DND-41 (cell line): ENCODE results near the gene CPA2.

Experiments used
- ATAC-seq: fragments of 200-7000 bp; cut with Tn5 transposase; 3 replicates; pipeline ENCODE4 v1.9.1; 2021; ENCODE audit warnings: low read depth; ENCODE audit not compliant: insufficient read depth
- DNase-seq: peaks from one replicate; pipeline ENCODE4 v3.0.0-alpha.2; 2020
- H2AFZ ChIP-seq: 2 replicates; pipeline ENCODE4 v1.6.0; 2012; ENCODE audit warnings: low read depth, low read length
- H3K27ac ChIP-seq: 2 replicates; pipeline ENCODE4 v1.5.1; 2012; ENCODE audit warnings: low read length, inconsistent platforms
- H3K27me3 ChIP-seq: fragments of 200-600 bp; sonication (generic); 2 replicates; pipeline ENCODE4 v1.6.0; 2012; ENCODE audit warnings: low read length, mild to moderate bottlenecking, inconsistent platforms; ENCODE audit not compliant: insufficient read depth, poor library complexity
- H3K36me3 ChIP-seq: 2 replicates; pipeline ENCODE4 v1.5.1; 2012; ENCODE audit warnings: low read length, inconsistent platforms; ENCODE audit not compliant: insufficient read depth
- H3K4me1 ChIP-seq: 2 replicates; pipeline ENCODE4 v1.5.1; 2012; ENCODE audit warnings: mild to moderate bottlenecking, low read length; ENCODE audit not compliant: insufficient read depth
- H3K4me2 ChIP-seq: 2 replicates; pipeline ENCODE4 v1.6.0; 2012; ENCODE audit warnings: mild to moderate bottlenecking, moderate library complexity, low read length, inconsistent platforms; ENCODE audit not compliant: insufficient read depth
- H3K4me3 ChIP-seq, 2 experiments: fragments of 200-600 bp in 1 of 2; shearing (Covaris generic) in 1 of 2; 2 replicates each; pipeline ENCODE4 v1.5.1; 2012 to 2016; ENCODE audit warnings: inconsistent platforms in 2 of 2, low read length in 2 of 2, mild to moderate bottlenecking in 2 of 2, low read depth in 1 of 2, moderate library complexity in 1 of 2
- H3K79me2 ChIP-seq: 2 replicates; pipeline ENCODE4 v1.6.0; 2012; ENCODE audit warnings: low read length, inconsistent platforms; ENCODE audit not compliant: insufficient read depth
- H3K9ac ChIP-seq: 2 replicates; pipeline ENCODE4 v1.6.0; 2012; ENCODE audit warnings: low read depth, mild to moderate bottlenecking, inconsistent platforms, low read length, moderate library complexity
- H3K9me3 ChIP-seq: 2 replicates; pipeline ENCODE4 v1.5.1; 2012; ENCODE audit warnings: low read length, moderate library complexity, mild to moderate bottlenecking, inconsistent platforms; ENCODE audit not compliant: insufficient read depth, severe bottlenecking
- H4K20me1 ChIP-seq: 2 replicates; pipeline ENCODE4 v1.6.0; 2012; ENCODE audit warnings: low read length; ENCODE audit not compliant: insufficient read depth
- EZH2 ChIP-seq: IDR thresholded peaks from 3 replicates; pipeline ENCODE4 v1.6.1; 2012; ENCODE audit warnings: borderline replicate concordance, low read depth, mild to moderate bottlenecking, moderate library complexity, low read length, inconsistent platforms; ENCODE audit not compliant: severe bottlenecking
- TF ChIP-seq, protein P1 (sequence below): IDR thresholded peaks from 2 replicates; pipeline ENCODE4 v1.5.1; 2012; ENCODE audit warnings: borderline replicate concordance, low read length, moderate library complexity, mild to moderate bottlenecking; ENCODE audit not compliant: poor library complexity, severe bottlenecking; ENCODE audit errors: extremely low read depth

The CPA2 gene

DNA sequence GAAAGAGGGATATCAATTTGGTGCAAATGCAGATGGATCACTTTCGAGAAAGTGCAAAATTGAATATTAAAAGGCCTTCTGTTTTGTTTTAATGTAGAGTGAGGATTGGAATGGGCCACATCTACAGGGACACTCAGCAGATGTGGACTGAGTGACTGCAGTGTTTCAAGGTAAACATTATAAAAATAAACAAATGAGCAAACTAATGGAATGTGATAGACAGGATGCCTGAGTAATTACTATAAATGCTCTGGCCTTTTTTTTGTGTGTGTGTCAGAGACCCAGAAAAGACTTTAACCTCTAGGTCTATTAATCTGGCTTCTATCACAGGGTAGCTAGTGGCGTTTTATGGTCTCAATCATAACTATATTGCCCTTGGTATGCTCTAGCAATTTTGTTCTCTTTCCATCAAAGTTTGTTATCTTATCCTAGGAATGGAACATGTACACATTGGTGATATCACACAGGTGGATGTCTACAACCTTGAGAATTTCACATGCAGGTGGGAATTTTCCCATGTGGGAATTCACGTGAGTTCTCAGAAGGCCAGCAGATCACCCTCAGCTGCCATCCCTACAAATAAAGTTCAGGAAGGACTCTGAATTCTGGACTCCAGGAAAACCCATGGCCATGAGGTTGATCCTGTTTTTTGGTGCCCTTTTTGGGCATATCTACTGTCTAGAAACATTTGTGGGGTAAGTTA is at the start of gene CPA2:
TSS of gene CPA2 (plus strand) at position 606 of the 703 bp plus-strand sequence. CDS start at position 625, 19 bp downstream.
- ATAC-seq = no peak
- H3K36me3 ChIP-seq = no peaks in the 10 kb centered on the region

DNA sequence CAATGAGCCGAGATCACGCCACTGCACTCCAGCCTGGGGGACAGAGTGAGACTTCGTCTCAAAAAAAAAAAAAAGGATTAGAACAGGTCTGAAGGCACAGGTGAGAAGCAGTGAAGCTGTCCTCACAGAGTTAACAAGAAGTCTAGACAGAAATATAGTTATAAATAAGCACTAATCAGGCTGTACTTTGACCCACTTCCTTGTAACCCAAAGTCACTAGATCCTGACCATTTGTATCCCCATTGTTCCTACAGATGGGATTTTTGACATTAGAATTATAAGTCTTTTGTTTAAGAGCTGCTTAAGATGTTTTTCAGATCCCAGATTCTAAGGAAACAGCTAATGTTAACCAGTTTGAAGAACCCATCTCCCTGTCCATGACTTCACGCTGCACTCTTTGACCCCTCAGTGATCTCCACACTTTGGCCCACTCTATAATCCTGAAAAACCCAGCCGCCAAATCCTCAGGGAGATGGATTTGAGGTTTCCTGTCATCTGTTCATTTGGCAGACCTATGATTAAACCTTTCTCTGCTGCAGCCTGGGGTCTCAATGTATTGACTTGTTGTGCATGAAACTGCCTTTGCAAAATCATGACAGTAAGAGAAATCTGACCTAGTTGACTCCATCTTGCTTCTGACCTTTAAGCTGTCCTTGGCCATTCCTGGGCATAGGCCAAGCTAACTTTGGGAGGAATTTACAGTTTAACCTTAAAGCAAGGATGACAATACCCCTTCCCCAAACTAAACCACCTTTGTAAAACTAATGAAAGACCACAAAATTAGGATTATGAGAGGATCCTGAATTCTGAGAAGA is 47.6 kb upstream of the CPA2 start:
- no peak overlapping the region for H3K27ac ChIP-seq
- no peak overlapping the region for H3K4me3 ChIP-seq
- no peak for TF ChIP-seq EZH2
- TF ChIP-seq, protein P1, sequence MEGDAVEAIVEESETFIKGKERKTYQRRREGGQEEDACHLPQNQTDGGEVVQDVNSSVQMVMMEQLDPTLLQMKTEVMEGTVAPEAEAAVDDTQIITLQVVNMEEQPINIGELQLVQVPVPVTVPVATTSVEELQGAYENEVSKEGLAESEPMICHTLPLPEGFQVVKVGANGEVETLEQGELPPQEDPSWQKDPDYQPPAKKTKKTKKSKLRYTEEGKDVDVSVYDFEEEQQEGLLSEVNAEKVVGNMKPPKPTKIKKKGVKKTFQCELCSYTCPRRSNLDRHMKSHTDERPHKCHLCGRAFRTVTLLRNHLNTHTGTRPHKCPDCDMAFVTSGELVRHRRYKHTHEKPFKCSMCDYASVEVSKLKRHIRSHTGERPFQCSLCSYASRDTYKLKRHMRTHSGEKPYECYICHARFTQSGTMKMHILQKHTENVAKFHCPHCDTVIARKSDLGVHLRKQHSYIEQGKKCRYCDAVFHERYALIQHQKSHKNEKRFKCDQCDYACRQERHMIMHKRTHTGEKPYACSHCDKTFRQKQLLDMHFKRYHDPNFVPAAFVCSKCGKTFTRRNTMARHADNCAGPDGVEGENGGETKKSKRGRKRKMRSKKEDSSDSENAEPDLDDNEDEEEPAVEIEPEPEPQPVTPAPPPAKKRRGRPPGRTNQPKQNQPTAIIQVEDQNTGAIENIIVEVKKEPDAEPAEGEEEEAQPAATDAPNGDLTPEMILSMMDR = no peak
- no peaks in the 10 kb centered on the region for H3K4me1 ChIP-seq
- no peak overlapping the region for H2AFZ ChIP-seq
- H3K4me2 ChIP-seq = no peak overlapping the region
- H3K79me2 ChIP-seq = no peaks in the 10 kb centered on the region
- DNase-seq = no peak
- H3K27me3 ChIP-seq = no peaks in the 10 kb centered on the region
- no peak for ATAC-seq
- H3K9ac ChIP-seq = no peak overlapping the region
- H4K20me1 ChIP-seq = no peaks in the 10 kb centered on the region
- no peaks in the 10 kb centered on the region for H3K9me3 ChIP-seq
- no peaks in the 10 kb centered on the region for H3K36me3 ChIP-seq

More for the DNA sequence above, at the start of gene CPA2:
- Histone ChIP-seq H2AFZ (no peak within 1 kb of the TSS), H3K4me2 (no peak within 1 kb of the TSS), H3K9me3 (no peaks in the 10 kb centered on the region), H3K27ac (no peak within 1 kb of the TSS), H3K27me3 (peaks cover 13% of the 10 kb centered on the region), H3K79me2 (no peaks in the 10 kb centered on the region), H3K9ac (no peak within 1 kb of the TSS), H3K4me1 (0 out of 2 replicates have a peak, but pooled peaks cover 3% of the 10 kb centered on the region), H4K20me1 (no peaks in the 10 kb centered on the region), H3K4me3 (no peak within 1 kb of the TSS)
- TF ChIP-seq, protein P1 = no peak
- TF ChIP-seq EZH2 = no peak
- DNase-seq = no peak

DNA sequence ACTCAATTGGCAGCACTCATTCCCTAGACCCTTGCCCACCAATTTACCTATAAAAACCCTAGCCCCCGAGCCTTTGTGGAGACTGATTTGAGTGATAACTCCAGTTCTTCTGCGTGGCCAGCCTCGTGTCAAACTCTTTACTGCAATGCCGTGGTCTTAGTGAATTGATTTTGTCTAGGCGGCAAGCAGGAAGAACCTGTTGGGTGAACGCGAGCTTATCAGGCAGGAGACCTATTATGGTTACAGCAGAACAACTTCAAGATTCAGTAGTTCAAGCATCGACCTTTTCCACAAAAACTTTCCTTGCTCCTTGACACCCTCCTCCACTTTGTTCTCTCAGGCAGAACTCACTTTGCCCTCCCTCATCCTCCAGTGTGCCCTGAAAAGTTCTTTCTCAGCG is 46.8 kb upstream of the CPA2 start:
- Histone ChIP-seq H3K4me1 (no peaks in the 10 kb centered on the region), H3K27me3 (no peaks in the 10 kb centered on the region), H3K79me2 (no peaks in the 10 kb centered on the region), H3K9ac (no peak overlapping the region), H3K27ac (no peak overlapping the region), H3K4me3 (no peak overlapping the region), H2AFZ (no peak overlapping the region), H3K9me3 (no peaks in the 10 kb centered on the region), H3K4me2 (no peak overlapping the region), H4K20me1 (no peaks in the 10 kb centered on the region), H3K36me3 (no peaks in the 10 kb centered on the region)
- ATAC-seq (no peak), DNase-seq (no peak)
- TF ChIP-seq, protein P1 = no peak
- no peak for TF ChIP-seq EZH2
